SK-N-SH (cell line): ENCODE data around the gene CABP5. TPM values are rescaled to one million over a fixed set of nuclear protein-coding genes. Genes with fewer than 3 reads are reported as not detected.

Source experiments
- CTCF ChIA-PET: fragments of 300-600, 350-600 bp; formaldehyde crosslinking; extraction: SDS; loops from one replicate; lab custom pipeline; 2021; lab: Yijun Ruan, JAX
- POLR2A ChIA-PET: fragments of 350-600 bp; sonication (Branson Sonifier 250); formaldehyde crosslinking; extraction: SDS; loops from one replicate; lab custom pipeline; 2020; ENCODE audit warnings: antibody characterized with exemption, inconsistent platforms; lab: Yijun Ruan, JAX
- DNase-seq: peaks from one replicate; pipeline ENCODE4 v3.0.0; 2012
- H2AFZ ChIP-seq: fragments of 200-600 bp; sonication (generic); 2 replicates; pipeline ENCODE4 v1.8.1; 2016; ENCODE audit warnings: antibody characterized with exemption, mild to moderate bottlenecking, low read depth
- H3F3A ChIP-seq: fragments of 200-600 bp; sonication (generic); replicated peaks from 2 replicates; pipeline ENCODE3; 2016; ENCODE audit warnings: antibody characterized with exemption, mild to moderate bottlenecking; ENCODE audit not compliant: insufficient read depth
- H3K27ac ChIP-seq, 2 experiments: fragments of 200-500 bp in 1 of 2; fragments of 200-600 bp in 1 of 2; sonication (Bioruptor generic) in 1 of 2; sonication (generic), shearing (Covaris generic) in 1 of 2; 2 replicates each; pipeline versions ENCODE4 v1.5.1 to v1.6.1; 2014 to 2016; ENCODE audit warnings: low read depth in 2 of 2, inconsistent platforms in 1 of 2, low read length in 1 of 2, mild to moderate bottlenecking in 1 of 2, mixed read lengths in 1 of 2
- H3K27me3 ChIP-seq: fragments of 200-600 bp; sonication (generic), shearing (Covaris generic); 2 replicates; pipeline ENCODE4 v1.6.1; 2016; ENCODE audit warnings: mixed run types; ENCODE audit not compliant: insufficient read depth
- H3K36me3 ChIP-seq, 2 experiments: fragments of 200-500 bp in 1 of 2; fragments of 200-600 bp in 1 of 2; sonication (Bioruptor generic) in 1 of 2; sonication (generic) in 1 of 2; replicated peaks in 1 of 2; 2 replicates each; pipeline versions ENCODE3 to v1.5.1; 2014 to 2016; ENCODE audit warnings: low read length in 1 of 2, mild to moderate bottlenecking in 1 of 2; ENCODE audit not compliant: insufficient read depth in 2 of 2, control insufficient read depth in 1 of 2
- H3K4me1 ChIP-seq, 2 experiments: fragments of 200-500 bp in 1 of 2; fragments of 200-600 bp in 1 of 2; sonication (Bioruptor generic) in 1 of 2; sonication (generic), shearing (Covaris generic) in 1 of 2; 2 replicates each; pipeline versions ENCODE4 v1.5.1 to v1.6.1; 2014 to 2016; ENCODE audit warnings: low read depth in 1 of 2, low read length in 1 of 2, mixed run types in 1 of 2; ENCODE audit not compliant: insufficient read depth in 2 of 2, control insufficient read depth in 1 of 2
- H3K4me2 ChIP-seq: fragments of 200-600 bp; sonication (generic), shearing (Covaris generic); 2 replicates; pipeline ENCODE4 v1.6.1; 2017; ENCODE audit warnings: mixed run types
- H3K4me3 ChIP-seq, 2 experiments: fragments of 200-500 bp in 1 of 2; fragments of 200-600 bp in 1 of 2; sonication (Bioruptor generic) in 1 of 2; sonication (generic), shearing (Covaris generic) in 1 of 2; 2 replicates each; pipeline versions ENCODE4 v1.5.1 to v1.8.1; 2014 to 2016; ENCODE audit warnings: low read depth in 2 of 2, inconsistent platforms in 1 of 2, low read length in 1 of 2, mild to moderate bottlenecking in 1 of 2, mixed read lengths in 1 of 2, moderate library complexity in 1 of 2
- H3K79me2 ChIP-seq: fragments of 200-600 bp; sonication (generic); 2 replicates; pipeline ENCODE4 v1.8.1; 2017; ENCODE audit warnings: mild to moderate bottlenecking; ENCODE audit not compliant: insufficient read depth
- H3K9ac ChIP-seq: fragments of 200-600 bp; sonication (generic); 2 replicates; pipeline ENCODE4 v1.6.1; 2017; ENCODE audit warnings: mixed run types
- H3K9me2 ChIP-seq: fragments of 200-600 bp; sonication (generic); 2 replicates; pipeline ENCODE4 v1.6.1; 2017; ENCODE audit warnings: mixed run types
- H3K9me3 ChIP-seq: fragments of 200-600 bp; sonication (generic); 2 replicates; pipeline ENCODE4 v1.6.1; 2017; ENCODE audit warnings: mixed run types, mild to moderate bottlenecking, moderate library complexity
- H4K20me1 ChIP-seq: fragments of 200-600 bp; sonication (generic); 2 replicates; pipeline ENCODE4 v1.6.1; 2017; ENCODE audit warnings: mild to moderate bottlenecking, mixed run types; ENCODE audit not compliant: insufficient read depth
- ELF1 ChIP-seq: IDR thresholded peaks from 2 replicates; pipeline ENCODE4 v1.4.0; 2012
- EP300 ChIP-seq, 2 experiments: IDR thresholded peaks; 2 replicates each; pipeline versions ENCODE4 v1.4.0 to v1.6.1; 2012; ENCODE audit warnings: borderline replicate concordance in 1 of 2, low read depth in 1 of 2, low read length in 1 of 2
- EZH2phosphoT487 ChIP-seq: fragments of 200-600 bp; sonication (generic); IDR thresholded peaks from 2 replicates; pipeline ENCODE4 v1.6.1; 2017; ENCODE audit warnings: low read depth, mixed run types, mild to moderate bottlenecking, antibody characterized with exemption, moderate library complexity, borderline replicate concordance
- FOSL2 ChIP-seq: IDR thresholded peaks from 2 replicates; pipeline ENCODE4 v1.4.0; 2012; ENCODE audit warnings: low read depth, mild to moderate bottlenecking, moderate library complexity, borderline replicate concordance
- FOXM1 ChIP-seq: IDR thresholded peaks from 2 replicates; pipeline ENCODE4 v1.4.0; 2012; ENCODE audit warnings: low read depth, mild to moderate bottlenecking
- GABPA ChIP-seq: IDR thresholded peaks from 2 replicates; pipeline ENCODE4 v1.4.0; 2012; ENCODE audit warnings: low read depth, mild to moderate bottlenecking
- IRF3 ChIP-seq: fragments of 150-350 bp; IDR thresholded peaks from 2 replicates; pipeline ENCODE4 v1.6.1; 2016; ENCODE audit warnings: mild to moderate bottlenecking, low read depth, low read length
- MAX ChIP-seq: IDR thresholded peaks from 2 replicates; pipeline ENCODE4 v1.4.0; 2012; ENCODE audit warnings: low read depth
- NRF1 ChIP-seq: IDR thresholded peaks from 2 replicates; pipeline ENCODE4 v1.6.1; 2012; ENCODE audit warnings: low read depth, mild to moderate bottlenecking, low read length
- RAD21 ChIP-seq: IDR thresholded peaks from 2 replicates; pipeline ENCODE4 v1.6.1; 2012; ENCODE audit warnings: mild to moderate bottlenecking, low read length
- RCOR1 ChIP-seq: fragments of 150-350 bp; IDR thresholded peaks from 2 replicates; pipeline ENCODE4 v1.6.1; 2017; ENCODE audit warnings: antibody characterized with exemption, low read length
- REST ChIP-seq: IDR thresholded peaks from 2 replicates; pipeline ENCODE4 v1.6.1; 2012; ENCODE audit warnings: mild to moderate bottlenecking, low read depth, low read length, moderate library complexity
- RFX5 ChIP-seq: IDR thresholded peaks from 2 replicates; pipeline ENCODE4 v1.6.1; 2012; ENCODE audit warnings: mild to moderate bottlenecking, improper control_type of control experiment, low read length
- RXRA ChIP-seq: IDR thresholded peaks from 2 replicates; pipeline ENCODE4 v1.4.0; 2012; ENCODE audit warnings: low read depth, mild to moderate bottlenecking, borderline replicate concordance
- SIN3A ChIP-seq: IDR thresholded peaks from 2 replicates; pipeline ENCODE4 v1.6.1; 2012; ENCODE audit warnings: low read depth, mild to moderate bottlenecking, low read length, moderate library complexity, borderline replicate concordance
- SMC3 ChIP-seq: IDR thresholded peaks from 2 replicates; pipeline ENCODE4 v1.6.1; 2012; ENCODE audit warnings: low read depth, low read length, improper control_type of control experiment
- TEAD4 ChIP-seq: IDR thresholded peaks from 2 replicates; pipeline ENCODE4 v1.4.0; 2012; ENCODE audit warnings: mild to moderate bottlenecking, borderline replicate concordance; ENCODE audit not compliant: insufficient read depth
- WGBS: methylation state at CpG from one replicate; pipeline ENCODE4 v1.1.6; 2017; ENCODE audit warnings: low lambda C conversion rate; 5-methylcytosine and 5-hydroxymethylcytosine counted together
- polyA plus RNA-seq, 3 experiments: library from polyadenylated mRNA; depleted of rRNA; stranded (reverse); fragments of >200 nt; gene quantifications; 2 replicates each; pipeline ENCODE4 v1.2.3, GENCODE V29; 2012
- TF ChIP-seq, protein P1 (sequence below): IDR thresholded peaks from 2 replicates; pipeline ENCODE4; 2012
- TF ChIP-seq, protein P2 (sequence below): fragments of 150-350 bp; IDR thresholded peaks from 2 replicates; pipeline ENCODE4 v1.6.1; 2017; ENCODE audit warnings: antibody characterized with exemption, low read length, low read depth, borderline replicate concordance

CABP5 gene
- polyA plus RNA-seq, 1 of the 3 experiments (the other 2 are of a cell fraction) = not detected

DNA sequence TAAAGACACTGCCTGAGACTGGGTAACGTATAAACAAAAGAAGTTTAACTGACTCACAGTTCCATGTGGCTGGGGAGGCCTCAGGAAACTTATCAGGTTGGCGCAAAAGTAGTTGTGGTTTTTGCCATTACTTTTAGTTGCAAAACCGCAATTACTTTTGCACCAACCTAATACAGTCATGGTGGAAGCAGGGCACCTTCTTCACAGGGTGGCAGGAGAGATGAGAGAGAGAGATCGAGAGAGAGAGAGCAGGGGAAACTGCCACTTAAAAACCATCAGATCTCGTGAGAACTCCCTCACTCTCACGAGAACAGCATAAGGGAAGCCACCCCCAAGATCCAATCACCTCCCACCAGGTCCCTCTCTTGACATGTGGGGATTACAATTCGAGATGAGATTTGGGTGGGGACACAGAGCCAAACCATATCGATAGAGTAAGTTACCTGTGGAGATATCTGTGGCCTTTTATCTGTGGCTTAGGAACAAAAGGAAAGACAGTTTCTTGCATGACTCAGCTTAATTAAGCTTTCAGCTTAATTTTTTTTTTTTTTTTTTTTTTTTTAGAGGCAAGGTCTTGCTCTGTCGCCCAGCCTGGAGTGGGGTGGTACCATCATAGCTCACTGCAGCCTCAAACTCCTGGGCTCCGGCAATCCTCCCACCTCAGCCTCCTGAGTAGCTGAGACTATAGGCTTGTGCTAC, 7.6 kb upstream of the CABP5 start:
- ChIA-PET CTCF (interaction anchor here (0.7 kb wide), 1 partner anchor 278 kb away, joined by 3 read pairs; no protein-coding TSS in a partner anchor), POLR2A (no interaction called here)
- Histone ChIP-seq H3K27ac (no peak overlapping the region), H3K79me2 (no peaks in the 10 kb centered on the region), H3F3A (no peaks in the 10 kb centered on the region), H4K20me1 (no peaks in the 10 kb centered on the region), H2AFZ (no peak overlapping the region), H3K4me1 (no peaks in the 10 kb centered on the region), H3K9me3 (no peaks in the 10 kb centered on the region), H3K4me2 (no peak overlapping the region), H3K36me3 (no peaks in the 10 kb centered on the region), H3K9ac (no peak overlapping the region), H3K27me3 (peaks cover 39% of the 10 kb centered on the region), H3K4me3 (no peak overlapping the region), H3K9me2 (no peaks in the 10 kb centered on the region)
- TF ChIP-seq REST = no peak
- no peak for TF ChIP-seq ELF1
- TF ChIP-seq TEAD4 = no peak
- no peak for TF ChIP-seq GABPA
- TF ChIP-seq SIN3A = no peak
- TF ChIP-seq RFX5 = no peak
- TF ChIP-seq, protein P1, sequence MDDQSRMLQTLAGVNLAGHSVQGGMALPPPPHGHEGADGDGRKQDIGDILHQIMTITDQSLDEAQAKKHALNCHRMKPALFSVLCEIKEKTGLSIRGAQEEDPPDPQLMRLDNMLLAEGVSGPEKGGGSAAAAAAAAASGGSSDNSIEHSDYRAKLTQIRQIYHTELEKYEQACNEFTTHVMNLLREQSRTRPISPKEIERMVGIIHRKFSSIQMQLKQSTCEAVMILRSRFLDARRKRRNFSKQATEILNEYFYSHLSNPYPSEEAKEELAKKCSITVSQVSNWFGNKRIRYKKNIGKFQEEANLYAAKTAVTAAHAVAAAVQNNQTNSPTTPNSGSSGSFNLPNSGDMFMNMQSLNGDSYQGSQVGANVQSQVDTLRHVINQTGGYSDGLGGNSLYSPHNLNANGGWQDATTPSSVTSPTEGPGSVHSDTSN = no peak
- TF ChIP-seq, protein P2, sequence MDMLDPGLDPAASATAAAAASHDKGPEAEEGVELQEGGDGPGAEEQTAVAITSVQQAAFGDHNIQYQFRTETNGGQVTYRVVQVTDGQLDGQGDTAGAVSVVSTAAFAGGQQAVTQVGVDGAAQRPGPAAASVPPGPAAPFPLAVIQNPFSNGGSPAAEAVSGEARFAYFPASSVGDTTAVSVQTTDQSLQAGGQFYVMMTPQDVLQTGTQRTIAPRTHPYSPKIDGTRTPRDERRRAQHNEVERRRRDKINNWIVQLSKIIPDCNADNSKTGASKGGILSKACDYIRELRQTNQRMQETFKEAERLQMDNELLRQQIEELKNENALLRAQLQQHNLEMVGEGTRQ = no peak
- TF ChIP-seq EP300 (IDR thresholded peaks at IDR 0.05; ENCODE audit: borderline replicate concordance in 1 of 2, low read depth in 1 of 2, low read length in 1 of 2) = no peak
- TF ChIP-seq FOXM1 = no peak
- no peak for TF ChIP-seq SMC3
- no peak for TF ChIP-seq IRF3
- no peak for TF ChIP-seq EZH2phosphoT487
- no peak for TF ChIP-seq NRF1
- TF ChIP-seq RXRA = no peak
- no peak for TF ChIP-seq MAX
- no peak for TF ChIP-seq RCOR1
- TF ChIP-seq FOSL2 = no peak
- TF ChIP-seq RAD21 = no peak
- WGBS = 21% methylated on average over 10 of the region's 10 CpGs
- no peak for DNase-seq
